DND-41 (cell line): ENCODE measurements around the gene FRMD3.

ENCODE experiments used
- ATAC-seq: fragments of 200-7000 bp; cut with Tn5 transposase; 3 replicates; pipeline ENCODE4 v1.9.1; 2021; ENCODE audit warnings: low read depth; ENCODE audit not compliant: insufficient read depth
- DNase-seq: peaks from one replicate; pipeline ENCODE4 v3.0.0-alpha.2; 2020
- H2AFZ ChIP-seq: 2 replicates; pipeline ENCODE4 v1.6.0; 2012; ENCODE audit warnings: low read depth, low read length
- H3K27ac ChIP-seq: 2 replicates; pipeline ENCODE4 v1.5.1; 2012; ENCODE audit warnings: low read length, inconsistent platforms
- H3K27me3 ChIP-seq: fragments of 200-600 bp; sonication (generic); 2 replicates; pipeline ENCODE4 v1.6.0; 2012; ENCODE audit warnings: low read length, mild to moderate bottlenecking, inconsistent platforms; ENCODE audit not compliant: insufficient read depth, poor library complexity
- H3K36me3 ChIP-seq: 2 replicates; pipeline ENCODE4 v1.5.1; 2012; ENCODE audit warnings: low read length, inconsistent platforms; ENCODE audit not compliant: insufficient read depth
- H3K4me1 ChIP-seq: 2 replicates; pipeline ENCODE4 v1.5.1; 2012; ENCODE audit warnings: mild to moderate bottlenecking, low read length; ENCODE audit not compliant: insufficient read depth
- H3K4me2 ChIP-seq: 2 replicates; pipeline ENCODE4 v1.6.0; 2012; ENCODE audit warnings: mild to moderate bottlenecking, moderate library complexity, low read length, inconsistent platforms; ENCODE audit not compliant: insufficient read depth
- H3K4me3 ChIP-seq, 2 experiments: fragments of 200-600 bp in 1 of 2; shearing (Covaris generic) in 1 of 2; 2 replicates each; pipeline ENCODE4 v1.5.1; 2012 to 2016; ENCODE audit warnings: inconsistent platforms in 2 of 2, low read length in 2 of 2, mild to moderate bottlenecking in 2 of 2, low read depth in 1 of 2, moderate library complexity in 1 of 2
- H3K79me2 ChIP-seq: 2 replicates; pipeline ENCODE4 v1.6.0; 2012; ENCODE audit warnings: low read length, inconsistent platforms; ENCODE audit not compliant: insufficient read depth
- H3K9ac ChIP-seq: 2 replicates; pipeline ENCODE4 v1.6.0; 2012; ENCODE audit warnings: low read depth, mild to moderate bottlenecking, inconsistent platforms, low read length, moderate library complexity
- H3K9me3 ChIP-seq: 2 replicates; pipeline ENCODE4 v1.5.1; 2012; ENCODE audit warnings: low read length, moderate library complexity, mild to moderate bottlenecking, inconsistent platforms; ENCODE audit not compliant: insufficient read depth, severe bottlenecking
- H4K20me1 ChIP-seq: 2 replicates; pipeline ENCODE4 v1.6.0; 2012; ENCODE audit warnings: low read length; ENCODE audit not compliant: insufficient read depth
- CTCF ChIP-seq: IDR thresholded peaks from 2 replicates; pipeline ENCODE4 v1.5.1; 2012; ENCODE audit warnings: borderline replicate concordance, low read length, moderate library complexity, mild to moderate bottlenecking; ENCODE audit not compliant: poor library complexity, severe bottlenecking; ENCODE audit errors: extremely low read depth
- EZH2 ChIP-seq: IDR thresholded peaks from 3 replicates; pipeline ENCODE4 v1.6.1; 2012; ENCODE audit warnings: borderline replicate concordance, low read depth, mild to moderate bottlenecking, moderate library complexity, low read length, inconsistent platforms; ENCODE audit not compliant: severe bottlenecking

FRMD3 gene

GRCh38 chr9:83330207-83331196 lies 207.7 kb downstream of the FRMD3 start:
- H3K4me2 ChIP-seq = no peak overlapping the region
- H4K20me1 ChIP-seq = no peaks in the 10 kb centered on the region
- no peak overlapping the region for H3K4me3 ChIP-seq
- H3K27ac ChIP-seq = no peak overlapping the region
- H3K36me3 ChIP-seq = no peaks in the 10 kb centered on the region
- H3K9me3 ChIP-seq = no peaks in the 10 kb centered on the region
- no peaks in the 10 kb centered on the region for H3K27me3 ChIP-seq
- H2AFZ ChIP-seq = no peak overlapping the region
- no peak for TF ChIP-seq EZH2
- peak; percentile 27 for TF ChIP-seq CTCF
- no peak for ATAC-seq
- no peaks in the 10 kb centered on the region for H3K79me2 ChIP-seq
- H3K4me1 ChIP-seq = no peaks in the 10 kb centered on the region
- DNase-seq = no peak
- H3K9ac ChIP-seq = no peak overlapping the region

DNA sequence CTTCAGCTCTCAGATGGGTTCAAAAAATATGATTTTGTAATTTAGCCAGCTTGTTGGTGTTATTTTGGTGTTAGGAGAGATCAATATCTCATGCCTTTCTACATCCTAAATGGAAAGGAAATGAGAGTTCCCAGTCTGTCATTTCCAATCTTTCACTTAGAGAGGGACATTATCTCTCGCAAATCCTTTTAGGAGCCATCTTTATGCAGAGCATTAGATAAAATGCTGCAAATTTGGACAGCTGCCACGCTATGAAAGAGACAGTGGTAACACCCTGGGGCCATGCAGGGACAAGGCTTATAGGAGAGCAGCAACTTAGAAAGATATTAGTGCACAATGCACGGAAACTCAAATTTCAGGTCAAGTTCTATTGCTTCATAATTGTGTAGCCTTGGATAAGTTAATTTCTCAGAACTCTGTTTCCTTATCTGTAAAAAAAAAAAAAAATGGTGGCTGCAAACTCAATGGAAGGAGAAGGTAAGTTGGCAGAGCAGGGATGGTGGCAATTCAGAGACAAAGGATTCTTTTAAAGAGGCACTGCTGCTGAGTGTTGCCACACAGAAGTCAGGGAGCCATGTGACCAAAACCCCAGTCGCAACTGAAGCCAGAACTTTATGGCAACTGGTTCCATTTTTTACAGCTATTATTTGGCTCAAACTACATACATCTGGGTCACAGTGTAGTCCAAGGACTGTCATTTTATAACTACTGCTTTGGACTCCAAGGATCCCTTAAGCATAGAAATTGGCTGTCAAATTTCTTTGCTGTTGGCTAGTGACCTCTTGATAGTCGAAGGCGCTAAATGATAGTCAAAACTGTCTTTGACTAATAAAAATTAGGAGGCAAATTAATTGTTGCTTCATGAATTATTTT lies 210.2 kb downstream of the FRMD3 start:
- Histone ChIP-seq H3K9ac (no peak overlapping the region), H3K9me3 (no peaks in the 10 kb centered on the region), H3K27ac (no peak overlapping the region), H3K79me2 (no peaks in the 10 kb centered on the region), H3K36me3 (no peaks in the 10 kb centered on the region), H3K4me3 (no peak overlapping the region), H2AFZ (no peak overlapping the region), H3K27me3 (no peaks in the 10 kb centered on the region), H3K4me2 (no peak overlapping the region), H3K4me1 (no peaks in the 10 kb centered on the region), H4K20me1 (no peaks in the 10 kb centered on the region)
- ATAC-seq (no peak), DNase-seq (no peak)
- TF ChIP-seq CTCF (no peak), EZH2 (no peak)

- Histone ChIP-seq H3K4me3 (no peak overlapping the region), H3K4me1 (no peaks in the 10 kb centered on the region), H3K4me2 (no peak overlapping the region), H4K20me1 (no peaks in the 10 kb centered on the region), H3K9ac (no peak overlapping the region), H3K27me3 (no peaks in the 10 kb centered on the region), H3K79me2 (no peaks in the 10 kb centered on the region), H3K9me3 (no peaks in the 10 kb centered on the region), H3K27ac (no peak overlapping the region), H2AFZ (no peak overlapping the region), H3K36me3 (no peaks in the 10 kb centered on the region)
- no peak for TF ChIP-seq EZH2
- no peak for ATAC-seq
- DNase-seq = no peak
These were observed 210.9 kb downstream of the FRMD3 start for GRCh38 chr9:83327323-83327722.

GRCh38 chr9:83323148-83323547 lies 215.1 kb downstream of the FRMD3 start:
- Histone ChIP-seq H3K79me2 (no peaks in the 10 kb centered on the region), H3K27ac (no peak overlapping the region), H3K9me3 (no peaks in the 10 kb centered on the region), H3K9ac (no peak overlapping the region), H3K4me3 (no peak overlapping the region), H2AFZ (no peak overlapping the region), H3K36me3 (no peaks in the 10 kb centered on the region), H3K4me1 (no peaks in the 10 kb centered on the region), H4K20me1 (no peaks in the 10 kb centered on the region), H3K27me3 (no peaks in the 10 kb centered on the region), H3K4me2 (no peak overlapping the region)
- ATAC-seq = no peak
- no peak for TF ChIP-seq CTCF
- DNase-seq = no peak
